Thymus (tissue), 14 donors: ENCODE results near the gene ASB13. TPM values are rescaled to one million over a fixed set of nuclear protein-coding genes. Genes with fewer than 3 reads are reported as not detected.

Experiments used
- DNase-seq, 9 donors: peaks; one replicate each; pipeline ENCODE4 v3.0.0-alpha.2; 2013; ENCODE audit warnings: low spot score in 9 of 9, low read depth in 6 of 9, missing footprints in 1 of 9
- H3K27ac ChIP-seq, 2 donors: one replicate each; pipeline ENCODE4 v1.5.1; 2013; ENCODE audit warnings: control low read depth in 1 of 2, low read depth in 1 of 2, low read length in 1 of 2, mild to moderate bottlenecking in 1 of 2, moderate library complexity in 1 of 2
- H3K27me3 ChIP-seq, 2 donors: one replicate each; pipeline ENCODE4 v1.5.1; 2013; ENCODE audit warnings: low read length in 1 of 2; ENCODE audit not compliant: control insufficient read depth in 2 of 2, insufficient read depth in 1 of 2
- H3K36me3 ChIP-seq, 2 donors: one replicate each; pipeline ENCODE4 v1.5.1; 2013; ENCODE audit warnings: low read length in 1 of 2, mild to moderate bottlenecking in 1 of 2, moderate library complexity in 1 of 2; ENCODE audit not compliant: control insufficient read depth in 2 of 2, insufficient read depth in 2 of 2
- H3K4me1 ChIP-seq, 2 donors: one replicate each; pipeline ENCODE4 v1.5.1; 2013; ENCODE audit warnings: low read length in 2 of 2; ENCODE audit not compliant: control insufficient read depth in 2 of 2, insufficient read depth in 2 of 2
- H3K4me3 ChIP-seq, 2 donors: one replicate each; pipeline ENCODE4 v1.5.1; 2013; ENCODE audit warnings: low read length in 2 of 2, control low read depth in 1 of 2, mild to moderate bottlenecking in 1 of 2
- H3K9me3 ChIP-seq, 2 donors: one replicate each; pipeline ENCODE4 v1.5.1; 2013; ENCODE audit warnings: low read length in 1 of 2, mild to moderate bottlenecking in 1 of 2; ENCODE audit not compliant: control insufficient read depth in 2 of 2, insufficient read depth in 1 of 2
- WGBS: extraction: QIAGEN DNeasy Blood & Tissue Kit; methylation state at CpG from one replicate; pipeline ENCODE4 v1.1.7; 2013; 5-methylcytosine and 5-hydroxymethylcytosine counted together
- long read RNA-seq, 10 donors: transcript quantifications; one replicate each; lab custom pipeline, GENCODE V29; 2026
- polyA plus RNA-seq: library from polyadenylated mRNA; stranded (reverse); fragments of 200-250 nt; gene quantifications from one replicate; pipeline ENCODE4 v1.2.3, GENCODE V29; 2013
- total RNA-seq: library from RNA; stranded (reverse); fragments of 120-200 nt; gene quantifications from one replicate; pipeline ENCODE4 v1.2.4, GENCODE V29; 2013
- donor health status: healthy.

The ASB13 gene
- total RNA-seq, result 3.3 TPM
- 13.7 TPM for polyA plus RNA-seq
- long read RNA-seq, donor 1, result 0 reads
- long read RNA-seq, donor 2, result 0 reads
- long read RNA-seq, donor 3, partial matches to known transcripts, result 0 of 1 reads
- long read RNA-seq, donor 3, other reads (novel, unspliced or antisense), result 0 of 1 reads
- long read RNA-seq, donor 4, result 0 reads
- long read RNA-seq, donor 5, partial matches to known transcripts, result 5 of 7 reads
- long read RNA-seq, donor 5, other reads (novel, unspliced or antisense), result 0 of 7 reads
- long read RNA-seq, donor 6, partial matches to known transcripts, result 0 of 1 reads
- long read RNA-seq, donor 6, other reads (novel, unspliced or antisense), result 0 of 1 reads
- long read RNA-seq, donor 7, partial matches to known transcripts, result 0 of 3 reads
- long read RNA-seq, donor 7, other reads (novel, unspliced or antisense), result 0 of 3 reads
- long read RNA-seq, donor 8, partial matches to known transcripts, result 0 of 1 reads
- long read RNA-seq, donor 8, other reads (novel, unspliced or antisense), result 0 of 1 reads
- long read RNA-seq, donor 9, result 0 reads
- long read RNA-seq, donor 10, result 0 reads

GRCh38 chr10:5666008-5666840, at the start of gene ASB13:
Gene ASB13 (minus strand): TSS chr10:5666595. CDS start chr10:5666551, 44 bp downstream.
- Histone ChIP-seq H3K27me3 (peaks cover 0 to 13% of the 10 kb centered on the region in 2 donors), H3K27ac (peak within 1 kb of the TSS in 1 of 2 donors; percentile 60), H3K4me3 (peak within 1 kb of the TSS; percentile 53 to 79), H3K36me3 (no peaks in the 10 kb centered on the region), H3K4me1 (peaks cover 6 to 12% of the 10 kb centered on the region in 2 donors), H3K9me3 (no peaks in the 10 kb centered on the region)
- WGBS, result under 1% methylated on average over 112 of the region's 112 CpGs
- peak in 1 of 9 donors; percentile 45 for DNase-seq

- no peak overlapping the region for H3K27ac ChIP-seq
- no peak overlapping the region for H3K4me3 ChIP-seq
Observed at GRCh38 chr10:5711642-5712041, 45.2 kb upstream of the ASB13 start.

GRCh38 chr10:5710859-5711258, 44.5 kb upstream of the ASB13 start:
- no peak overlapping the region for H3K4me3 ChIP-seq
- H3K9me3 ChIP-seq, result no peaks in the 10 kb centered on the region
- 16% methylated on average over 1 of the region's 1 CpG for WGBS
- no peaks in the 10 kb centered on the region for H3K4me1 ChIP-seq
- H3K27me3 ChIP-seq, result no peaks in the 10 kb centered on the region
- H3K36me3 ChIP-seq, result no peaks in the 10 kb centered on the region
- no peak overlapping the region for H3K27ac ChIP-seq
- no peak for DNase-seq

More at GRCh38 chr10:5711642-5712041, 45.2 kb upstream of the ASB13 start:
- Histone ChIP-seq H3K4me1 (no peaks in the 10 kb centered on the region), H3K27me3 (no peaks in the 10 kb centered on the region), H3K9me3 (no peaks in the 10 kb centered on the region), H3K36me3 (no peaks in the 10 kb centered on the region)
- 83% methylated on average over 4 of the region's 4 CpGs for WGBS
- no peak for DNase-seq

GRCh38 chr10:5709865-5710264, 43.5 kb upstream of the ASB13 start:
- Histone ChIP-seq H3K4me1 (no peaks in the 10 kb centered on the region), H3K36me3 (no peaks in the 10 kb centered on the region), H3K27ac (no peak overlapping the region), H3K4me3 (no peak overlapping the region), H3K27me3 (no peaks in the 10 kb centered on the region), H3K9me3 (no peaks in the 10 kb centered on the region)
- WGBS, result 89% methylated on average over 2 of the region's 2 CpGs
- DNase-seq, result no peak

GRCh38 chr10:5708356-5708755, 42.0 kb upstream of the ASB13 start:
- Histone ChIP-seq H3K36me3 (no peaks in the 10 kb centered on the region), H3K27me3 (no peaks in the 10 kb centered on the region), H3K4me1 (no peaks in the 10 kb centered on the region), H3K9me3 (no peaks in the 10 kb centered on the region), H3K4me3 (no peak overlapping the region), H3K27ac (no peak overlapping the region)
- no peak for DNase-seq

- no peak overlapping the region for H3K4me3 ChIP-seq
- H3K36me3 ChIP-seq, result no peaks in the 10 kb centered on the region
- no peaks in the 10 kb centered on the region for H3K9me3 ChIP-seq
- 100% methylated on average over 1 of the region's 1 CpG for WGBS
- DNase-seq, result no peak
- no peak overlapping the region for H3K27ac ChIP-seq
- no peaks in the 10 kb centered on the region for H3K27me3 ChIP-seq
- H3K4me1 ChIP-seq, result peaks cover 2 to 5% of the 10 kb centered on the region in 2 donors
Observed at GRCh38 chr10:5698062-5698461, 31.7 kb upstream of the ASB13 start.

- Histone ChIP-seq H3K9me3 (peaks cover 0 to 2% of the 10 kb centered on the region in 2 donors), H3K27ac (no peak overlapping the region), H3K27me3 (no peaks in the 10 kb centered on the region), H3K4me1 (peaks cover 6 to 11% of the 10 kb centered on the region in 2 donors), H3K4me3 (no peak overlapping the region), H3K36me3 (no peaks in the 10 kb centered on the region)
- DNase-seq, result no peak
- 98% methylated on average over 2 of the region's 2 CpGs for WGBS
Observed at GRCh38 chr10:5697342-5697741, 30.9 kb upstream of the ASB13 start.

- H3K4me1 ChIP-seq, result peaks cover 6 to 19% of the 10 kb centered on the region in 2 donors
- H3K9me3 ChIP-seq, result peaks cover 0 to 3% of the 10 kb centered on the region in 2 donors
- no peak overlapping the region for H3K4me3 ChIP-seq
- H3K27ac ChIP-seq, result no peak overlapping the region
- no peaks in the 10 kb centered on the region for H3K36me3 ChIP-seq
- WGBS, result 44% methylated on average over 1 of the region's 1 CpG
- no peak for DNase-seq
- no peaks in the 10 kb centered on the region for H3K27me3 ChIP-seq
Observed at GRCh38 chr10:5694573-5694972, 28.2 kb upstream of the ASB13 start.
